Chondrocyte (in vitro differentiated cells): ENCODE results near the gene INSYN2A. TPM values are rescaled to one million over a fixed set of nuclear protein-coding genes. Genes with fewer than 3 reads are reported as not detected.

ENCODE experiments used
- DNase-seq: peaks from one replicate; pipeline ENCODE4 v3.0.0; 2021; ENCODE audit warnings: mixed read lengths, low spot score
- H3K27ac Mint-ChIP-seq: one replicate; pipeline ENCODE4 v1.8.0; 2021; ENCODE audit warnings: mild to moderate bottlenecking, moderate library complexity, mixed read lengths; ENCODE audit not compliant: unreplicated experiment
- H3K27me3 Mint-ChIP-seq: 2 replicates; pipeline ENCODE4 v1.8.0; 2021; ENCODE audit warnings: low read depth, mixed read lengths
- H3K36me3 Mint-ChIP-seq: 2 replicates; pipeline ENCODE4 v1.8.0; 2021; ENCODE audit warnings: low read depth, mixed read lengths
- H3K4me1 Mint-ChIP-seq: 2 replicates; pipeline ENCODE4 v1.8.0; 2021; ENCODE audit warnings: low read depth, mild to moderate bottlenecking, mixed read lengths
- H3K4me3 Mint-ChIP-seq: one replicate; pipeline ENCODE4 v1.8.0; 2021; ENCODE audit warnings: mild to moderate bottlenecking, moderate library complexity, mixed read lengths; ENCODE audit not compliant: unreplicated experiment
- H3K9me3 Mint-ChIP-seq: 2 replicates; pipeline ENCODE4 v1.8.0; 2021; ENCODE audit warnings: low read depth, mixed read lengths
- CTCF ChIP-seq: fragments of 200-600 bp; sonication (generic); IDR thresholded peaks from 2 replicates; pipeline ENCODE4 v1.5.0; 2021; ENCODE audit warnings: antibody characterized with exemption, mild to moderate bottlenecking, moderate library complexity
- total RNA-seq: library from RNA; stranded (reverse); gene quantifications from 3 replicates; pipeline ENCODE4 v1.2.1, GENCODE V29; 2021

The INSYN2A gene
- total RNA-seq, 1 donor from 2014 or later: 0.10 TPM

DNA sequence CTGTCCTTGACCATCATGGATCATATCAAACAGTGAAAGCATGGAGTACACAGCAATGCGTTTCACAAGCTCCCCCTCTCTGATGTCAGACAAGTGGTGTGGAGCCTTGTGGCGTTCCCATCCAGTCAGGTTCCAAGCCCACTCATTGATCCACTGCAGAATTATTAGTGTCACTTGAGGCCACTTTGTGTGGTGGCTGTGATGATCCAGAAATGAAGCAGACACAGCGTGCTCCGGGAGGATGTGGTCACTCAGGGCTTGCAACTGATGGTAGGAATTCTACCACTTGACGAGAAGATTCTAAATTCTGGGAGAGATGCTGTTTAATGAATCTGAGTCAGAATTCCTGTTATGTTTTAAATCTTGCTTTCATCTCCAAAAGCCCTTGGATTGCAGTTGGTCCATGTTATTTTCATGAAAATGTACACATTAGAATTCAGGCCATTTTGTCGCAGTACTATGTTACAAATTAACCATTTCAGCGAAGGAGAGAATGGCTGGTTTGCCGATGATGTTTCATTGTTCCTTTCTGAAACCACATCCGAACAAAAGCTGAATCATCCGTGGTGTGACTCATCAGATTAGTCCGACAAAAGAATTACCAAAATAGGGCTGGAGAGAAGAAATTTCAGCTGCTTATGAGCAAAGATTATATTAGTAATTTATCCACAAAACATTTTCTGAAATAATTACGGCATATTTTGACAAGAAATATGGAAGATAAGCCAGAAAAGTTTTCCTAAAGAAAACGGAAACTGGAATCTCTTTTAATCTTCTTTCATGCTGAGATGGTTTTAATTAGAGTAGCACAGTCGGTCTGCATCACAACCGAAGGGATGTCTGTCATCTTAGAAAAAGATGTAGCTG, 48.1 kb downstream of the INSYN2A start:
- peak overlapping the region; percentile 85 for H3K27ac Mint-ChIP-seq
- no peaks in the 10 kb centered on the region for H3K9me3 Mint-ChIP-seq
- no peak for TF ChIP-seq CTCF
- DNase-seq: no peak
- H3K36me3 Mint-ChIP-seq: peaks cover 4% of the 10 kb centered on the region
- H3K4me3 Mint-ChIP-seq: peak overlapping the region; percentile 31
- no peaks in the 10 kb centered on the region for H3K27me3 Mint-ChIP-seq
- peaks cover 27% of the 10 kb centered on the region for H3K4me1 Mint-ChIP-seq

DNA sequence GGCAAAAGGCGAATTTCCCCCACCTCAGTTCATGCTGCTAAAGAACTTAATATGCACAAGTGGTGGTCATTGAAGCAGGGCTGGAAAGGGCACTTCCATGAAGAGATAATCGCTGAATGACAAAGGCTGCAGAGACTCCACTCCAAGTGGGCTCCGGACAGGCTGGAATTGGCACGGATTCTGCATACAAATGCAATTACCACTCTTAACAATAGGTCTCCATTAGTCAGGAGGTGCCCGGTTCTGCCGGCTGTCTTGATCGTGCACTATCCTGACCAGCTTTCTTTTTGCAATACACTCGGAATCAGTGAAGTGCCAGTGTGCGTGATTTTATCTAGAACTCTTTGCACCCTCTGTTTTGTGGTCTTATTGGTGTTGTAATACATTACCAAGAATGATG, 49.7 kb downstream of the INSYN2A start:
- H3K27ac Mint-ChIP-seq: no peak overlapping the region
- H3K27me3 Mint-ChIP-seq: no peaks in the 10 kb centered on the region
- no peak for TF ChIP-seq CTCF
- H3K36me3 Mint-ChIP-seq: peaks cover 4% of the 10 kb centered on the region
- H3K4me3 Mint-ChIP-seq: no peak overlapping the region
- no peak for DNase-seq
- peaks cover 27% of the 10 kb centered on the region for H3K4me1 Mint-ChIP-seq
- H3K9me3 Mint-ChIP-seq: no peaks in the 10 kb centered on the region
